AG09319 (cell line): Measurements from ENCODE around the gene PIGQ.

Source experiments
- DNase-seq: peaks from one replicate; pipeline ENCODE4 v3.0.0-alpha.2; 2010; ENCODE audit warnings: low read depth; ENCODE audit errors: extremely low read depth
- CTCF ChIP-seq: IDR thresholded peaks from 2 replicates; pipeline ENCODE4 v1.5.1; 2011; ENCODE audit warnings: low read depth, mild to moderate bottlenecking, inconsistent platforms, low read length, moderate library complexity

The PIGQ gene

DNA sequence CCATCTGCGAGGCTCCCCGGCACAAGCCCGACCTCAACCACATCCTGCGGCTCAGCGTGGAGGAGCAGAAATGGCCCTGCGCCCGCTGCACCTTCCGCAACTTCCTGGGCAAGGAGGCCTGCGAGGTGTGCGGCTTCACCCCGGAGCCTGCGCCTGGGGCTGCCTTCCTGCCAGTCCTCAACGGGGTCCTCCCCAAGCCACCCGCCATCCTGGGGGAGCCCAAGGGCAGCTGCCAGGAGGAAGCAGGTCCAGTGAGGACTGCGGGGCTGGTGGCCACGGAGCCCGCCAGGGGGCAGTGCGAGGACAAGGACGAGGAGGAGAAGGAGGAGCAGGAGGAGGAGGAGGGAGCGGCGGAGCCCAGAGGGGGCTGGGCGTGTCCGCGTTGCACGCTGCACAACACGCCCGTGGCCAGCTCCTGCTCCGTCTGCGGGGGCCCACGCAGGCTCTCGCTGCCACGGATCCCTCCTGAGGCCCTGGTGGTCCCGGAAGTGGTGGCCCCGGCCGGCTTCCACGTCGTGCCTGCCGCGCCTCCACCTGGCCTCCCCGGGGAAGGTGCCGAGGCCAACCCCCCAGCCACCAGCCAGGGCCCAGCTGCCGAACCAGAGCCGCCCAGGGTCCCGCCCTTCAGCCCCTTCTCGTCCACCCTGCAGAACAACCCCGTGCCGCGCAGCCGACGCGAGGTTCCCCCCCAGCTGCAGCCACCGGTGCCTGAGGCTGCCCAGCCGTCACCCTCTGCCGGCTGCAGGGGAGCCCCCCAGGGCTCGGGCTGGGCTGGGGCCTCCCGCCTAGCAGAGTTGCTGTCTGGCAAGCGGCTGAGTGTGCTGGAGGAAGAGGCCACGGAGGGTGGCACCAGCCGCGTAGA lies 22.6 kb upstream of the PIGQ start:
- DNase-seq: no peak
- TF ChIP-seq CTCF: peak; percentile 45

DNA sequence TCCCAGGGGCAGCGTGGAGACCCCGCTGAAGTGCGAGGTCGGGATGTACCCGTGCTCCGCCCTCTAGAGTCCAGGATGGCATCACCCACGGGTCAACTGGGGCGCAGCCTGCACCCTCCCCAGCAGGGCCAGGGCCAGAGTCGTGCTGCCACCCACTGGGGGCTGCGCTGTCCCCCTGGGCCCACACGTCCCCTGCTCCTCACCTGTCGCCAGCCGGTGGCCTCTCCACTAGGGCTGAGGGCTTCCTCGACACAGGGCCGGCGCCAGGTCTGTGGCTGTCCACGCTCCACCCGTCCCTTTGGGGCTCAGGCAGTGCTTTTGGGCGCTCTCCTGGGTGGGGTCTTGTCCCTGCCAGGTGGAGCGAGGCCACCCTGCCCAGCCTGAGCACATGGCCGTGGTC lies 21.2 kb upstream of the PIGQ start:
- no peak for TF ChIP-seq CTCF
- no peak for DNase-seq

GRCh38 chr16:549544-550263 lies 20.1 kb upstream of the PIGQ start:
- DNase-seq: no peak
- no peak; the same call in 1 of the 2 replicates for TF ChIP-seq CTCF

- TF ChIP-seq CTCF: no peak
- no peak for DNase-seq
These were observed 18.6 kb upstream of the PIGQ start for GRCh38 chr16:551210-551609.

DNA sequence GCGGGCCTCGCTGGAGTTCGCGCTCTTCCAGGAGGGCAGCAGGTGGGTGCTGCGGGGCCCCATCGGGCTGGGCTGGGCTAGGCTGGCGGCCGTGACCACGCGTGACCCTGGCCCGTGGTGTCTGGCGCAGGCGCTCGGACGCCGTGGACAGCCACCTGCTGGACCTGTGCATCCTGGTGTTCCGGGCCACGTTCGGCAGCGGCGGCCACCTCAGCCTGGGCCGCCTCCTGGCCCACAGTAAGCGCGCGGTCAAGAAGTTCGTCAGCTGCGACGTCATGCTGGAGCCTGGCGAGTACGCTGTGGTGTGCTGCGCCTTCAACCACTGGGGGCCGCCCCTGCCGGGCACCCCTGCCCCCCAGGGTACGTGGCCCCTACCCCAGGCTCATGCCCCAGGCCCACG lies 17.6 kb upstream of the PIGQ start:
- no peak for TF ChIP-seq CTCF
- DNase-seq: no peak

- no peak for TF ChIP-seq CTCF
- no peak for DNase-seq
These were observed 16.0 kb upstream of the PIGQ start for GRCh38 chr16:553601-554296.

- no peak for DNase-seq
- TF ChIP-seq CTCF: no peak
These were observed 15.5 kb upstream of the PIGQ start for GRCh38 chr16:554297-554621.
